GM21825 (cell line): Measurements from ENCODE around the gene P2RY6.

ENCODE experiments used
- ATAC-seq: cut with Tn5 transposase; IDR thresholded peaks from one replicate; pipeline ENCODE4 v1.9.1; 2021; ENCODE audit warnings: mild to moderate bottlenecking, moderate library complexity; ENCODE audit not compliant: unreplicated experiment

The P2RY6 gene

GRCh38 chr11:73314117-73314961, 42.2 kb downstream of the P2RY6 start:
- no peak for ATAC-seq

- ATAC-seq = no peak
Measured at GRCh38 chr11:73315293-73316020, 43.3 kb downstream of the P2RY6 start.

GRCh38 chr11:73316422-73316821, 44.3 kb downstream of the P2RY6 start:
- no peak for ATAC-seq

- no peak for ATAC-seq
Measured at GRCh38 chr11:73317373-73317772, 45.2 kb downstream of the P2RY6 start.

GRCh38 chr11:73317803-73318202, 45.7 kb downstream of the P2RY6 start:
- no peak for ATAC-seq

GRCh38 chr11:73318501-73319011, 46.4 kb downstream of the P2RY6 start:
- no peak for ATAC-seq

- ATAC-seq = no peak
Measured at GRCh38 chr11:73320763-73321603, 48.8 kb downstream of the P2RY6 start.

GRCh38 chr11:73321604-73322381, 49.7 kb downstream of the P2RY6 start:
- ATAC-seq = no peak

- no peak for ATAC-seq
Measured at GRCh38 chr11:73322382-73323306, 50.5 kb downstream of the P2RY6 start.

GRCh38 chr11:73323464-73323863, 51.3 kb downstream of the P2RY6 start:
- ATAC-seq = no peak

- no peak for ATAC-seq
Measured at GRCh38 chr11:73324116-73324515, 52.0 kb downstream of the P2RY6 start.

- ATAC-seq = no peak
Measured at GRCh38 chr11:73324665-73325035, 52.5 kb downstream of the P2RY6 start.

- peak; percentile 66 for ATAC-seq
Measured at GRCh38 chr11:73325036-73325981, 53.2 kb downstream of the P2RY6 start.

- no peak for ATAC-seq
Measured at GRCh38 chr11:73326929-73327811, 55.0 kb downstream of the P2RY6 start.

GRCh38 chr11:73327812-73328364, 55.8 kb downstream of the P2RY6 start:
- no peak for ATAC-seq

GRCh38 chr11:73330569-73331093, 58.5 kb downstream of the P2RY6 start:
- no peak for ATAC-seq
